Effector memory CD4-positive, alpha-beta T cell (primary cell): ENCODE measurements around the gene ZBTB44.
"Not testable (repeated sequence)": the region's sequence is repeated elsewhere in the genome, so short reads cannot be mapped to it uniquely, and the experiment has no call there.

Experiments
- DNase-seq, 3 donors: peaks; one replicate each; pipeline ENCODE4 v3.0.0-alpha.2; 2020
- H3K27ac ChIP-seq: 2 replicates; pipeline ENCODE4 v1.7.0; 2013; ENCODE audit warnings: mild to moderate bottlenecking, low read length, moderate library complexity; ENCODE audit not compliant: insufficient read depth, poor library complexity, severe bottlenecking
- H3K27me3 ChIP-seq: replicated peaks from 2 replicates; pipeline ENCODE4 v1.7.0; 2013; ENCODE audit warnings: mild to moderate bottlenecking, low read length; ENCODE audit not compliant: insufficient read depth, control insufficient read depth, poor library complexity, severe bottlenecking
- H3K36me3 ChIP-seq: 2 replicates; pipeline ENCODE4 v1.7.0; 2013; ENCODE audit warnings: mild to moderate bottlenecking, low read length, moderate library complexity; ENCODE audit not compliant: control insufficient read depth, insufficient read depth
- H3K4me1 ChIP-seq: 2 replicates; pipeline ENCODE4 v1.7.0; 2013; ENCODE audit warnings: low read length, mild to moderate bottlenecking; ENCODE audit not compliant: control insufficient read depth, insufficient read depth, poor library complexity, severe bottlenecking
- H3K4me3 ChIP-seq: 2 replicates; pipeline ENCODE4 v1.7.0; 2013; ENCODE audit warnings: low read length, low read depth, mild to moderate bottlenecking; ENCODE audit not compliant: insufficient read depth, poor library complexity, severe bottlenecking
- H3K9me3 ChIP-seq: 2 replicates; pipeline ENCODE4 v1.7.0; 2013; ENCODE audit warnings: mild to moderate bottlenecking, low read length, moderate library complexity; ENCODE audit not compliant: control insufficient read depth

Gene ZBTB44

GRCh38 chr11:130241713-130242112 is 73.0 kb downstream of the ZBTB44 start:
- H3K4me1 ChIP-seq = no peaks in the 10 kb centered on the region
- no peak overlapping the region for H3K4me3 ChIP-seq
- no peaks in the 10 kb centered on the region for H3K9me3 ChIP-seq
- peaks cover 11% of the 10 kb centered on the region for H3K36me3 ChIP-seq
- H3K27ac ChIP-seq = no peak overlapping the region
- DNase-seq = no peak
- H3K27me3 ChIP-seq = no peaks in the 10 kb centered on the region

GRCh38 chr11:130237282-130238006 is 77.3 kb downstream of the ZBTB44 start:
- Histone ChIP-seq H3K27ac (no peak overlapping the region), H3K4me3 (no peak overlapping the region), H3K36me3 (peaks cover 17% of the 10 kb centered on the region), H3K9me3 (no peaks in the 10 kb centered on the region), H3K4me1 (no peaks in the 10 kb centered on the region), H3K27me3 (no peaks in the 10 kb centered on the region)
- DNase-seq = no peak

GRCh38 chr11:130234315-130234714 is 80.4 kb downstream of the ZBTB44 start:
- peaks cover 17% of the 10 kb centered on the region for H3K36me3 ChIP-seq
- H3K4me1 ChIP-seq = no peaks in the 10 kb centered on the region
- H3K9me3 ChIP-seq = no peaks in the 10 kb centered on the region
- DNase-seq = no peak
- H3K27ac ChIP-seq = no peak overlapping the region
- H3K4me3 ChIP-seq = no peak overlapping the region
- H3K27me3 ChIP-seq = no peaks in the 10 kb centered on the region

- H3K36me3 ChIP-seq = peaks cover 17% of the 10 kb centered on the region
- H3K4me1 ChIP-seq, DNase-seq, H3K4me3 ChIP-seq, H3K9me3 ChIP-seq, H3K27me3 ChIP-seq, H3K27ac ChIP-seq: not testable (repeated sequence)
Measured at GRCh38 chr11:130233888-130234287, 80.8 kb downstream of the ZBTB44 start.

- not testable (repeated sequence) for H3K27me3 ChIP-seq, H3K4me1 ChIP-seq, DNase-seq, H3K9me3 ChIP-seq, H3K4me3 ChIP-seq, H3K27ac ChIP-seq
- H3K36me3 ChIP-seq = peaks cover 17% of the 10 kb centered on the region
Measured at GRCh38 chr11:130233486-130233885, 81.2 kb downstream of the ZBTB44 start.

GRCh38 chr11:130227373-130227772 is 87.3 kb downstream of the ZBTB44 start:
- DNase-seq = no peak
- no peak overlapping the region for H3K27ac ChIP-seq

GRCh38 chr11:130223291-130223971 is 91.3 kb downstream of the ZBTB44 start:
- no peaks in the 10 kb centered on the region for H3K9me3 ChIP-seq
- H3K4me3 ChIP-seq = no peak overlapping the region
- H3K36me3 ChIP-seq = no peaks in the 10 kb centered on the region
- H3K27me3 ChIP-seq = no peaks in the 10 kb centered on the region
- H3K4me1 ChIP-seq = no peaks in the 10 kb centered on the region
- no peak for DNase-seq
- no peak overlapping the region for H3K27ac ChIP-seq

More at GRCh38 chr11:130227373-130227772, 87.3 kb downstream of the ZBTB44 start:
- Histone ChIP-seq H3K36me3 (no peaks in the 10 kb centered on the region), H3K4me3 (no peak overlapping the region), H3K27me3 (no peaks in the 10 kb centered on the region), H3K4me1 (no peaks in the 10 kb centered on the region), H3K9me3 (no peaks in the 10 kb centered on the region)

GRCh38 chr11:130220311-130221035 is 94.2 kb downstream of the ZBTB44 start:
- Histone ChIP-seq H3K36me3 (no peaks in the 10 kb centered on the region), H3K9me3 (no peaks in the 10 kb centered on the region), H3K4me1 (no peaks in the 10 kb centered on the region), H3K4me3 (no peak overlapping the region), H3K27ac (no peak overlapping the region), H3K27me3 (no peaks in the 10 kb centered on the region)
- no peak for DNase-seq

GRCh38 chr11:130219148-130219547 is 95.6 kb downstream of the ZBTB44 start:
- Histone ChIP-seq H3K4me3 (no peak overlapping the region), H3K9me3 (no peaks in the 10 kb centered on the region), H3K27ac (no peak overlapping the region), H3K27me3 (no peaks in the 10 kb centered on the region), H3K36me3 (no peaks in the 10 kb centered on the region), H3K4me1 (no peaks in the 10 kb centered on the region)
- no peak for DNase-seq
